Measurements from ENCODE around the gene MEIKIN. TPM values are rescaled to one million over a fixed set of nuclear protein-coding genes. Genes with fewer than 3 reads are reported as not detected.
A peak's percentile ranks its signal among the peaks of the same experiment; 100 is the strongest.

The MEIKIN gene
- total RNA-seq, 1 experiment from 2014 or later, result not detected

DNA sequence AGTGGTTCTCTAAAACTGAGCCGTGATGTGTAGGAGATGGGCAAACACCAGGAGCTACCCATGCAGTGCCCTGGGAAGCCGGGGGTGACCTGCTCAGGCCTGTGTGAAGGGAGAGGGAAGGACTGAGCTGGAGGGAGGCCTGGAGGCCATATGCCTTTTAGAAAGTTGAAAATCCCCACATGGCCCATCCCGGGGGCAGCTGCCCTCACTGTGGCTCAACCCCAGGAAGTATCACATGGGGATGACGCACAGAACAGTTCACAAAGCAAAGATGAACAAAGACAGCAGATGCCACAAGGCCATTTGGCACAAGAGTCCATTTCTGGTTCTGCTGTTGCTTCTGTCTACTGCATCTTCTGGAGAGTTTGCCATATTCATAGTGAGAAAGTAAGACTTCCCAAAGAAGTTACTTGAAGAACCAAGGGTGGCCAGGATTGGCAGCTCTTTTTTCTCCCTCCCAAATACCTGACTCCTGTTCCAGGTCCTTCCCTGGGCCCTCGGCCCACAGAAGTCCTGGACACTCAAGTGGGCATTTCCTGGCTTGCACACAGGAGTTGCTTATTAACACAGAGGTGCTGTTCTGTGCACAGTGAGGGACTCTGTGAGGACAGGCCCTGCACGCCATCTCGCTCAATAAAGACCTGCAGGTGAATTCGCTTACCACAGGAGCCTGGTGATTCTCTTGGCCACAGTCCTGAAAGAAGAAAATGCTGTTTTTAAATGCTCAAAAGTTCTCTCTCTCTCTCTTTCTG lies 40.9 kb upstream of the MEIKIN start:
- Mint-ChIP-seq H3K4me1 (no peaks in the 10 kb centered on the region), H3K27ac (peak overlapping the region in 1 of 3 experiments; percentile 26; a peak in 3 of 7 replicates), H3K4me3 (no peak overlapping the region), H3K9me3 (no peaks in the 10 kb centered on the region), H3K27me3 (ENCODE audit: low read depth) (no peaks in the 10 kb centered on the region), H3K36me3 (ENCODE audit: insufficient read depth in 1 of 3, low read depth in 3 of 3) (no peaks in the 10 kb centered on the region)
- TF ChIP-seq, protein P1, sequence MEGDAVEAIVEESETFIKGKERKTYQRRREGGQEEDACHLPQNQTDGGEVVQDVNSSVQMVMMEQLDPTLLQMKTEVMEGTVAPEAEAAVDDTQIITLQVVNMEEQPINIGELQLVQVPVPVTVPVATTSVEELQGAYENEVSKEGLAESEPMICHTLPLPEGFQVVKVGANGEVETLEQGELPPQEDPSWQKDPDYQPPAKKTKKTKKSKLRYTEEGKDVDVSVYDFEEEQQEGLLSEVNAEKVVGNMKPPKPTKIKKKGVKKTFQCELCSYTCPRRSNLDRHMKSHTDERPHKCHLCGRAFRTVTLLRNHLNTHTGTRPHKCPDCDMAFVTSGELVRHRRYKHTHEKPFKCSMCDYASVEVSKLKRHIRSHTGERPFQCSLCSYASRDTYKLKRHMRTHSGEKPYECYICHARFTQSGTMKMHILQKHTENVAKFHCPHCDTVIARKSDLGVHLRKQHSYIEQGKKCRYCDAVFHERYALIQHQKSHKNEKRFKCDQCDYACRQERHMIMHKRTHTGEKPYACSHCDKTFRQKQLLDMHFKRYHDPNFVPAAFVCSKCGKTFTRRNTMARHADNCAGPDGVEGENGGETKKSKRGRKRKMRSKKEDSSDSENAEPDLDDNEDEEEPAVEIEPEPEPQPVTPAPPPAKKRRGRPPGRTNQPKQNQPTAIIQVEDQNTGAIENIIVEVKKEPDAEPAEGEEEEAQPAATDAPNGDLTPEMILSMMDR (conservative IDR thresholded peaks at IDR 0.05), result no peak
- H3T11ph ChIP-seq (ENCODE audit: low read length), result no peak overlapping the region
- no peak overlapping the region for H2BK5ac ChIP-seq (ENCODE audit: insufficient read length, low read length)
- H2BK120ac ChIP-seq (ENCODE audit: low read depth, low read length, poor library complexity, severe bottlenecking), result no peak overlapping the region
- H2AK5ac ChIP-seq (ENCODE audit: insufficient read length, low read length), result no peak overlapping the region
- H4K5ac ChIP-seq (ENCODE audit: insufficient read length, low read depth, low read length), result no peak overlapping the region
- no peak overlapping the region for H3K23ac ChIP-seq (ENCODE audit: insufficient read length, low read depth, low read length)
- H3K14ac ChIP-seq (ENCODE audit: insufficient read depth, low read length), result no peak overlapping the region
- no CpG with 5 or more reads among the region's 8 CpGs for WGBS (ENCODE audit: extremely low coverage, insufficient read length, low lambda C conversion rate)
- no peak for DNase-seq
- H3K27me3 ChIP-seq (ENCODE audit: insufficient read depth, low read length), result no peaks in the 10 kb centered on the region
- H4K8ac ChIP-seq (replicated peaks; ENCODE audit: insufficient read length, low read depth, low read length), result no peak overlapping the region
- no peak overlapping the region for H2AFZ ChIP-seq (ENCODE audit: low read length)
- H3K4me1 ChIP-seq (ENCODE audit: insufficient read depth, low read length), result no peaks in the 10 kb centered on the region
- no peak overlapping the region for H3K4ac ChIP-seq (ENCODE audit: low read depth, low read length)
- no peak overlapping the region for H2BK12ac ChIP-seq (ENCODE audit: insufficient read length, low read depth, low read length)
- H3K79me2 ChIP-seq (ENCODE audit: insufficient read depth, low read length), result no peaks in the 10 kb centered on the region
- no peaks in the 10 kb centered on the region for H3K79me1 ChIP-seq (ENCODE audit: insufficient read depth, low read depth, low read length, poor library complexity, severe bottlenecking)
- H2BK15ac ChIP-seq (ENCODE audit: low read depth, low read length), result no peak overlapping the region
- H3K9me3 ChIP-seq (ENCODE audit: control insufficient read depth, low read depth, low read length), result no peaks in the 10 kb centered on the region
- H4K20me1 ChIP-seq (ENCODE audit: control insufficient read depth, insufficient read depth, insufficient read length), result no peaks in the 10 kb centered on the region
- H2BK20ac ChIP-seq (ENCODE audit: low read depth, low read length, poor library complexity, severe bottlenecking), result no peak overlapping the region
- no peak overlapping the region for H4K91ac ChIP-seq (ENCODE audit: insufficient read length, low read depth, low read length)
- no peak overlapping the region for H3K27ac ChIP-seq (ENCODE audit: insufficient read length, low read depth, low read length)
- H3K18ac ChIP-seq (ENCODE audit: insufficient read length, low read depth, low read length), result no peak overlapping the region
- no peaks in the 10 kb centered on the region for H3K23me2 ChIP-seq (ENCODE audit: insufficient read length, low read depth, low read length, poor library complexity, severe bottlenecking)
- peak overlapping the region; percentile 13 for H3K56ac ChIP-seq (ENCODE audit: insufficient read length, low read depth, low read length)
- no peak overlapping the region for H3K9ac ChIP-seq (ENCODE audit: extremely low read depth, insufficient read length, low read length)
- H3K4me2 ChIP-seq (ENCODE audit: insufficient read depth, insufficient read length, low read length), result no peak overlapping the region

Data from H9 (cell line).